IMR-90 (cell line): Measurements from ENCODE around the gene GLT1D1. TPM values are rescaled to one million over a fixed set of nuclear protein-coding genes. Genes with fewer than 3 reads are reported as not detected.

Experiments used
- ATAC-seq: fragments of 200-7000 bp; cut with Tn5 transposase; 2 replicates; pipeline ENCODE4 v1.9.1; 2020; ENCODE audit warnings: low read depth, mild to moderate bottlenecking, moderate library complexity
- BruUV-seq: library from RNA; stranded (reverse); fragments of 400-500 nt; replicated peaks from 2 replicates; lab custom pipeline; 2021; lab: Mats Ljungman, UMichigan
- CTCF ChIA-PET: fragments of 300-600 bp; formaldehyde crosslinking; extraction: SDS; loops from one replicate; lab custom pipeline; 2021; ENCODE audit warnings: antibody characterized with exemption; lab: Yijun Ruan, JAX
- POLR2A ChIA-PET: fragments of 300-600 bp; sonication (Branson Sonifier 250); formaldehyde crosslinking; loops from one replicate; lab custom pipeline; 2022; ENCODE audit warnings: antibody characterized with exemption; ENCODE audit not compliant: unreplicated experiment; lab: Charles Lee
- DNase-seq: peaks from one replicate; pipeline ENCODE4 v3.0.0; 2013
- H2AFZ ChIP-seq: replicated peaks from 2 replicates; pipeline ENCODE3; 2013; ENCODE audit warnings: low read length, mild to moderate bottlenecking; ENCODE audit not compliant: poor library complexity
- H2AK5ac ChIP-seq: 2 replicates; pipeline ENCODE4 v1.6.1; 2013; ENCODE audit warnings: low read depth, low read length, inconsistent platforms
- H2AK9ac ChIP-seq: replicated peaks from 2 replicates; pipeline ENCODE3; 2013; ENCODE audit warnings: mild to moderate bottlenecking, low read depth, low read length, moderate library complexity; ENCODE audit not compliant: poor library complexity
- H2BK120ac ChIP-seq: 2 replicates; pipeline ENCODE4 v1.6.1; 2013; ENCODE audit warnings: low read depth, low read length, inconsistent platforms
- H2BK15ac ChIP-seq: 3 replicates; pipeline ENCODE4 v1.6.1; 2013; ENCODE audit warnings: low read depth, low read length, inconsistent platforms
- H2BK20ac ChIP-seq: 2 replicates; pipeline ENCODE4 v1.6.1; 2013; ENCODE audit warnings: low read depth, mild to moderate bottlenecking, inconsistent platforms, low read length, moderate library complexity
- H2BK5ac ChIP-seq: 2 replicates; pipeline ENCODE4 v1.6.1; 2013; ENCODE audit warnings: mild to moderate bottlenecking, low read depth, low read length, inconsistent platforms; ENCODE audit not compliant: poor library complexity, severe bottlenecking
- H3K14ac ChIP-seq: replicated peaks from 2 replicates; pipeline ENCODE4 v1.6.1; 2013; ENCODE audit warnings: low read depth, low read length, inconsistent platforms
- H3K18ac ChIP-seq: 2 replicates; pipeline ENCODE4 v1.6.1; 2013; ENCODE audit warnings: low read depth, low read length, control low read depth
- H3K23ac ChIP-seq: 2 replicates; pipeline ENCODE4 v1.6.1; 2013; ENCODE audit warnings: low read depth, low read length, inconsistent platforms
- H3K27ac ChIP-seq: 2 replicates; pipeline ENCODE4 v1.5.1; 2013; ENCODE audit warnings: mild to moderate bottlenecking, control low read depth, low read length; ENCODE audit not compliant: insufficient read depth
- H3K27me3 ChIP-seq: 2 replicates; pipeline ENCODE4 v1.6.1; 2013; ENCODE audit warnings: low read length; ENCODE audit not compliant: control insufficient read depth, insufficient read depth
- H3K36me3 ChIP-seq: 2 replicates; pipeline ENCODE4 v1.6.1; 2013; ENCODE audit warnings: low read length, mixed read lengths; ENCODE audit not compliant: control insufficient read depth, insufficient read depth
- H3K4ac ChIP-seq: 2 replicates; pipeline ENCODE4 v1.6.1; 2013; ENCODE audit warnings: low read depth, low read length, inconsistent platforms
- H3K4me1 ChIP-seq: 2 replicates; pipeline ENCODE4 v1.6.1; 2013; ENCODE audit warnings: low read length, mixed read lengths; ENCODE audit not compliant: control insufficient read depth, insufficient read depth
- H3K4me2 ChIP-seq: 2 replicates; pipeline ENCODE4 v1.6.1; 2013; ENCODE audit warnings: low read depth, mild to moderate bottlenecking, control low read depth, low read length, moderate library complexity
- H3K4me3 ChIP-seq: 2 replicates; pipeline ENCODE4 v1.5.1; 2013; ENCODE audit warnings: low read depth, mild to moderate bottlenecking, control low read depth, low read length, moderate library complexity; ENCODE audit not compliant: insufficient read depth
- H3K56ac ChIP-seq: 2 replicates; pipeline ENCODE4 v1.6.1; 2013; ENCODE audit warnings: low read length, inconsistent platforms; ENCODE audit not compliant: insufficient read depth; ENCODE audit errors: extremely low read depth
- H3K79me1 ChIP-seq, 2 experiments: 2 replicates each; pipeline ENCODE4 v1.6.1; 2013; ENCODE audit warnings: low read length in 2 of 2, inconsistent platforms in 1 of 2, low read depth in 1 of 2
- H3K9ac ChIP-seq: 2 replicates; pipeline ENCODE4 v1.6.1; 2013; ENCODE audit warnings: low read depth, low read length, control low read depth
- H3K9me1 ChIP-seq: 2 replicates; pipeline ENCODE4 v1.6.1; 2013; ENCODE audit warnings: low read length, inconsistent platforms; ENCODE audit not compliant: insufficient read depth
- H3K9me3 ChIP-seq: 2 replicates; pipeline ENCODE4 v1.6.1; 2013; ENCODE audit warnings: low read length; ENCODE audit not compliant: control insufficient read depth, insufficient read depth
- H4K20me1 ChIP-seq: 2 replicates; pipeline ENCODE4 v1.6.1; 2013; ENCODE audit warnings: low read length, inconsistent platforms; ENCODE audit not compliant: insufficient read depth
- H4K5ac ChIP-seq: 2 replicates; pipeline ENCODE4 v1.6.1; 2013; ENCODE audit warnings: mild to moderate bottlenecking, low read depth, low read length, control low read depth
- H4K8ac ChIP-seq, 2 experiments: 2 replicates each; pipeline ENCODE4 v1.6.1; 2013; ENCODE audit warnings: low read depth in 2 of 2, low read length in 2 of 2, control low read depth in 1 of 2, inconsistent platforms in 1 of 2
- H4K91ac ChIP-seq: 2 replicates; pipeline ENCODE4 v1.6.1; 2013; ENCODE audit warnings: low read depth, low read length, inconsistent platforms; ENCODE audit not compliant: insufficient read depth
- BHLHE40 ChIP-seq: fragments of 150-350 bp; IDR thresholded peaks from 2 replicates; pipeline ENCODE4 v1.6.1; 2016; ENCODE audit warnings: mild to moderate bottlenecking, low read depth, low read length
- CEBPB ChIP-seq: IDR thresholded peaks from 2 replicates; pipeline ENCODE4 v1.6.1; 2012; ENCODE audit warnings: low read depth, low read length, improper control_type of control experiment
- CHD1 ChIP-seq: IDR thresholded peaks from 2 replicates; pipeline ENCODE4 v1.6.1; 2012; ENCODE audit warnings: low read depth, low read length, improper control_type of control experiment
- CTCF ChIP-seq: conservative IDR thresholded peaks from 2 replicates; pipeline ENCODE4 v1.5.1; 2012; ENCODE audit warnings: mild to moderate bottlenecking, low read depth, low read length, improper control_type of control experiment
- ELK1 ChIP-seq: fragments of 150-350 bp; IDR thresholded peaks from 2 replicates; pipeline ENCODE4 v1.6.1; 2016; ENCODE audit warnings: low read depth, mild to moderate bottlenecking, low read length, moderate library complexity, borderline replicate concordance
- FOS ChIP-seq: fragments of 150-350 bp; IDR thresholded peaks from 2 replicates; pipeline ENCODE4 v1.6.1; 2016; ENCODE audit warnings: low read depth, low read length
- MAZ ChIP-seq: IDR thresholded peaks from 2 replicates; pipeline ENCODE4 v1.6.1; 2012; ENCODE audit warnings: low read depth, mild to moderate bottlenecking, low read length, improper control_type of control experiment, moderate library complexity, borderline replicate concordance
- MXI1 ChIP-seq: IDR thresholded peaks from 2 replicates; pipeline ENCODE4 v1.6.1; 2012; ENCODE audit warnings: low read depth, mild to moderate bottlenecking, low read length, moderate library complexity, borderline replicate concordance
- NFE2L2 ChIP-seq: fragments of 150-350 bp; IDR thresholded peaks from 2 replicates; pipeline ENCODE4 v1.6.1; 2016; ENCODE audit warnings: low read depth, mild to moderate bottlenecking, low read length
- POLR2A ChIP-seq: IDR thresholded peaks from 2 replicates; pipeline ENCODE4 v1.6.1; 2012; ENCODE audit warnings: mild to moderate bottlenecking, low read depth, low read length
- RAD21 ChIP-seq: IDR thresholded peaks from 2 replicates; pipeline ENCODE4 v1.6.1; 2012; ENCODE audit warnings: low read length, improper control_type of control experiment
- RCOR1 ChIP-seq: IDR thresholded peaks from 2 replicates; pipeline ENCODE4 v1.6.1; 2012; ENCODE audit warnings: mild to moderate bottlenecking, low read length, improper control_type of control experiment; ENCODE audit not compliant: insufficient replicate concordance
- RFX5 ChIP-seq: IDR thresholded peaks from 2 replicates; pipeline ENCODE4 v1.8.0; 2012; ENCODE audit warnings: low read depth, mild to moderate bottlenecking, low read length, moderate library complexity
- SMC3 ChIP-seq: fragments of 150-350 bp; IDR thresholded peaks from 2 replicates; pipeline ENCODE4 v1.6.1; 2016; ENCODE audit warnings: low read depth, mild to moderate bottlenecking, antibody characterized with exemption, low read length, moderate library complexity
- USF2 ChIP-seq: fragments of 150-350 bp; IDR thresholded peaks from 2 replicates; pipeline ENCODE4 v1.6.1; 2017; ENCODE audit warnings: mild to moderate bottlenecking, antibody characterized with exemption, low read length, low read depth
- WGBS, 2 experiments: methylation state at CpG; one replicate each; pipeline versions ENCODE4 v1.1.5 to v1.1.7; 2013; ENCODE audit warnings: missing lambda C conversion rate in 2 of 2; ENCODE audit not compliant: insufficient read length in 1 of 2; ENCODE audit errors: extremely low coverage in 2 of 2; 5-methylcytosine and 5-hydroxymethylcytosine counted together
- dilution Hi-C: fragments of 300-500 bp; cut with HindIII; formaldehyde crosslinking; loops from one replicate; pipeline ENCODE4 v1.14.3; 2018; ENCODE audit warnings: low sequenced_read_pairs; ENCODE audit not compliant: unreplicated experiment
- in situ Hi-C: fragments of 300-500 bp; cut with MboI; formaldehyde crosslinking; loops from 3 replicates; pipeline ENCODE4 v1.14.3; 2019; ENCODE audit warnings: low sequenced_read_pairs, inconsistent platforms, mixed read lengths
- intact Hi-C: fragments of 100-400 bp; cut with micrococcal nuclease; formaldehyde crosslinking; loops from 2 replicates; pipeline ENCODE4 v1.10.0; 2022
- polyA plus RNA-seq, 3 experiments: library from polyadenylated mRNA; depleted of rRNA; stranded (reverse); fragments of >200 nt; gene quantifications; 2 replicates each; pipeline ENCODE4 v1.2.3, GENCODE V29; 2012; ENCODE audit warnings: low replicate concordance in 1 of 3
- total RNA-seq: library from RNA; depleted of rRNA; stranded (reverse); fragments of >200 nt; gene quantifications from 2 replicates; pipeline ENCODE4 v1.2.3, GENCODE V29; 2012

The GLT1D1 gene
- total and polyA plus RNA-seq, 2 of the 4 experiments (the other 2 are of a cell fraction), result not detected

- Histone ChIP-seq H3K9me3 (peaks cover 22% of the 10 kb centered on the region), H3K4me1 (no peaks in the 10 kb centered on the region), H2BK5ac (no peak overlapping the region), H3K79me1 (no peaks in the 10 kb centered on the region), H3K4me3 (no peak overlapping the region), H3K56ac (no peak overlapping the region), H3K27me3 (no peaks in the 10 kb centered on the region), H3K9me1 (no peaks in the 10 kb centered on the region), H3K36me3 (no peaks in the 10 kb centered on the region), H3K14ac (no peak overlapping the region), H3K4me2 (no peak overlapping the region), H3K27ac (no peak overlapping the region), H2BK20ac (no peak overlapping the region), H3K23ac (no peak overlapping the region), H3K9ac (no peak overlapping the region), H2AK5ac (no peak overlapping the region), H2BK120ac (no peak overlapping the region), H4K8ac (no peak overlapping the region), H3K4ac (no peak overlapping the region), H2BK15ac (no peak overlapping the region), H3K18ac (no peak overlapping the region), H2AFZ (no peak overlapping the region), H4K20me1 (no peaks in the 10 kb centered on the region), H4K5ac (no peak overlapping the region), H2AK9ac (no peak overlapping the region), H4K91ac (no peak overlapping the region)
- TF ChIP-seq CHD1, result no peak
- TF ChIP-seq RCOR1, result no peak
- TF ChIP-seq CEBPB, result no peak
- no peak for TF ChIP-seq FOS
- no peak for TF ChIP-seq RFX5
- no peak for TF ChIP-seq SMC3
- TF ChIP-seq NFE2L2, result no peak
- TF ChIP-seq ELK1, result no peak
- no peak for TF ChIP-seq RAD21
- TF ChIP-seq POLR2A, result no peak
- no peak for TF ChIP-seq USF2
- no peak for TF ChIP-seq CTCF
- no peak for TF ChIP-seq MXI1
- no peak for TF ChIP-seq MAZ
- no peak for TF ChIP-seq BHLHE40
- POLR2A ChIA-PET, result no interaction called here
- dilution Hi-C loops, result no loop called here
- no peak for DNase-seq
- intact Hi-C loops, result no loop called here
- 80% methylated on average over 2 of the region's 8 CpGs; no CpG with 5 or more reads in 1 of the 2 experiments for WGBS, 2 experiments
- CTCF ChIA-PET, result no interaction called here
- no TSS peak for BruUV-seq
- in situ Hi-C loops, result no loop called here
- no peak for ATAC-seq
Measured at GRCh38 chr12:129002427-129002826, 149.1 kb downstream of the GLT1D1 start.
